Osteoblast (primary cell): Measurements from ENCODE around the gene RLF. TPM values are rescaled to one million over a fixed set of nuclear protein-coding genes. Genes with fewer than 3 reads are reported as not detected.

Experiments used
- DNase-seq: peaks from one replicate; pipeline ENCODE4 v3.0.0; 2011; ENCODE audit warnings: low spot score, mixed read lengths; ENCODE audit not compliant: insufficient read length; ENCODE audit errors: missing footprints
- H2AFZ ChIP-seq: 2 replicates; pipeline ENCODE4 v1.6.0; 2011; ENCODE audit warnings: mild to moderate bottlenecking, low read length
- H3K27ac ChIP-seq: 2 replicates; pipeline ENCODE4 v1.5.1; 2011; ENCODE audit warnings: mild to moderate bottlenecking, low read depth, low read length, moderate library complexity
- H3K27me3 ChIP-seq: 2 replicates; pipeline ENCODE4 v1.6.0; 2012; ENCODE audit warnings: mild to moderate bottlenecking, control low read depth, inconsistent platforms, low read length, moderate library complexity; ENCODE audit not compliant: insufficient read depth
- H3K36me3 ChIP-seq: 2 replicates; pipeline ENCODE4 v1.5.1; 2011; ENCODE audit warnings: mild to moderate bottlenecking, low read length, control low read depth, moderate library complexity; ENCODE audit not compliant: insufficient read depth
- H3K4me1 ChIP-seq: 2 replicates; pipeline ENCODE4 v1.5.1; 2011; ENCODE audit warnings: mild to moderate bottlenecking, low read length, control low read depth, moderate library complexity; ENCODE audit not compliant: insufficient read depth
- H3K4me2 ChIP-seq: 2 replicates; pipeline ENCODE4 v1.6.0; 2011; ENCODE audit warnings: mild to moderate bottlenecking, low read length; ENCODE audit not compliant: insufficient read depth
- H3K4me3 ChIP-seq: fragments of 200-600 bp; sonication (generic); 3 replicates; pipeline ENCODE4 v1.5.1; 2012; ENCODE audit warnings: mild to moderate bottlenecking, low read length, inconsistent platforms; ENCODE audit not compliant: insufficient read depth
- H3K79me2 ChIP-seq: 2 replicates; pipeline ENCODE4 v1.6.0; 2012; ENCODE audit warnings: mild to moderate bottlenecking, low read length, control low read depth, inconsistent platforms; ENCODE audit not compliant: insufficient read depth
- H3K9me3 ChIP-seq: 2 replicates; pipeline ENCODE4 v1.5.1; 2011; ENCODE audit warnings: low read depth, low read length, control low read depth
- H4K20me1 ChIP-seq: 2 replicates; pipeline ENCODE4 v1.6.0; 2012; ENCODE audit warnings: mild to moderate bottlenecking, low read length, control low read depth; ENCODE audit not compliant: insufficient read depth
- small RNA-seq: library from RNA; depleted of rRNA; stranded (forward); fragments of <200 nt; gene quantifications from one replicate; pipeline ENCODE3, GENCODE V24; 2012
- total RNA-seq: library from RNA; depleted of rRNA; stranded (reverse); fragments of >200 nt; gene quantifications from 2 replicates; pipeline ENCODE4 v1.2.3, GENCODE V29; 2012
- TF ChIP-seq, protein P1 (sequence below): IDR thresholded peaks from 2 replicates; pipeline ENCODE4 v1.5.1; 2011; ENCODE audit warnings: mild to moderate bottlenecking, low read depth, low read length, moderate library complexity; ENCODE audit errors: extremely low read depth

RLF gene
- total RNA-seq, 1 donor, result 29.7 TPM

DNA sequence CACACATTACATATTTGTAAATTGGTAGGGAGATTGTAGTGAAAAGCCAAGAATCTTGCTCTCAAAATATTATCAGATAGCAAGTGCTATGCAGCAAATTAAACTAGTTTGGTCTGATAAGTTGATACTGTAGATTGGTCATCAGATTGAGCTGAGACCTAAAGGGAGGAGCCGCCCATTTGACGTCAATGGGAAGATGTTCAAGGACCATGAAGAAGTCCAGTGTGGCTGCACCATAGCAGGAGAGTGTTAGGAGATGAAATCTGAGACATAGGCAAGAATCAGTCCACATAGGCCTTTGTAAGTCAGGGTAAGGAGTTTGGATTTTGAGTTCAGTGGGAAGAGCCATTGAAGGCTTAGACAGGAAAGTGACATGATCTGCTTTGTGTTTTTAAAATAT, 113.1 kb downstream of the RLF start:
- Histone ChIP-seq H3K4me2 (no peak overlapping the region), H3K27me3 (no peaks in the 10 kb centered on the region), H3K36me3 (peaks cover 57% of the 10 kb centered on the region), H3K4me3 (no peak overlapping the region), H3K9me3 (no peaks in the 10 kb centered on the region), H4K20me1 (peaks cover 7% of the 10 kb centered on the region), H3K4me1 (peaks cover 13% of the 10 kb centered on the region), H3K27ac (no peak overlapping the region), H3K79me2 (peaks cover 29% of the 10 kb centered on the region), H2AFZ (no peak overlapping the region)
- no peak for DNase-seq
- TF ChIP-seq, protein P1, sequence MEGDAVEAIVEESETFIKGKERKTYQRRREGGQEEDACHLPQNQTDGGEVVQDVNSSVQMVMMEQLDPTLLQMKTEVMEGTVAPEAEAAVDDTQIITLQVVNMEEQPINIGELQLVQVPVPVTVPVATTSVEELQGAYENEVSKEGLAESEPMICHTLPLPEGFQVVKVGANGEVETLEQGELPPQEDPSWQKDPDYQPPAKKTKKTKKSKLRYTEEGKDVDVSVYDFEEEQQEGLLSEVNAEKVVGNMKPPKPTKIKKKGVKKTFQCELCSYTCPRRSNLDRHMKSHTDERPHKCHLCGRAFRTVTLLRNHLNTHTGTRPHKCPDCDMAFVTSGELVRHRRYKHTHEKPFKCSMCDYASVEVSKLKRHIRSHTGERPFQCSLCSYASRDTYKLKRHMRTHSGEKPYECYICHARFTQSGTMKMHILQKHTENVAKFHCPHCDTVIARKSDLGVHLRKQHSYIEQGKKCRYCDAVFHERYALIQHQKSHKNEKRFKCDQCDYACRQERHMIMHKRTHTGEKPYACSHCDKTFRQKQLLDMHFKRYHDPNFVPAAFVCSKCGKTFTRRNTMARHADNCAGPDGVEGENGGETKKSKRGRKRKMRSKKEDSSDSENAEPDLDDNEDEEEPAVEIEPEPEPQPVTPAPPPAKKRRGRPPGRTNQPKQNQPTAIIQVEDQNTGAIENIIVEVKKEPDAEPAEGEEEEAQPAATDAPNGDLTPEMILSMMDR, result no peak

- no peak overlapping the region for H2AFZ ChIP-seq
- DNase-seq, result no peak
- H3K4me1 ChIP-seq, result no peaks in the 10 kb centered on the region
- TF ChIP-seq, protein P1, result no peak
- H3K27me3 ChIP-seq, result no peaks in the 10 kb centered on the region
- H4K20me1 ChIP-seq, result peaks cover 7% of the 10 kb centered on the region
- no peak overlapping the region for H3K4me2 ChIP-seq
- H3K9me3 ChIP-seq, result no peaks in the 10 kb centered on the region
- no peak overlapping the region for H3K4me3 ChIP-seq
- H3K36me3 ChIP-seq, result peaks cover 53% of the 10 kb centered on the region
- no peak overlapping the region for H3K27ac ChIP-seq
- H3K79me2 ChIP-seq, result peaks cover 29% of the 10 kb centered on the region
These were observed 114.9 kb downstream of the RLF start for GRCh38 chr1:40276122-40276521.

DNA sequence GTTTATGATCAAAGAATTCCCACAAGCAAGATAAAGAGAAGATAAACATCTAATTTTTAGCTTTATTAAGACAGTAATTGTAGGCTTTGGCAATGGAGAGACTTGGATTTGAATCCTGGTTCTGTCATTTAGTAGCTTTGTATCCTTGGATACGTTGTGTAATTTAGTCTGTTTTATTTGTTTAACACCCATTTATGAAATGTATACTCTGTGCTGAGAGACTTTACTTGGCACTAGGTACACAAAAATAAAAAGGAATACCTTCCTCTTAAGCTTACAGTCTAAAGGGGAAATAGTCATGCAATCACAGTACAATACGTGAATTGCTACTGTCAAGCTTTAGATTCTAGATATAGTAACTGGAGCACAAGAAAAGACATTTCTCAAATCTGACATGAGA, 120.7 kb downstream of the RLF start:
- no peak overlapping the region for H2AFZ ChIP-seq
- no peak overlapping the region for H3K4me2 ChIP-seq
- H3K4me3 ChIP-seq, result no peak overlapping the region
- TF ChIP-seq, protein P1, result no peak
- peaks cover 43% of the 10 kb centered on the region for H3K36me3 ChIP-seq
- no peaks in the 10 kb centered on the region for H3K27me3 ChIP-seq
- no peak overlapping the region for H3K27ac ChIP-seq
- H3K79me2 ChIP-seq, result peaks cover 12% of the 10 kb centered on the region
- no peak for DNase-seq
- H3K4me1 ChIP-seq, result no peaks in the 10 kb centered on the region
- H3K9me3 ChIP-seq, result no peaks in the 10 kb centered on the region
- H4K20me1 ChIP-seq, result peaks cover 4% of the 10 kb centered on the region

Small RNA genes lying within 50 kb of the gene (small RNA-seq; reads per million reads assigned to genes)
- gene RNU6-1237P, result not detected

Other genes with a start within 250 kb of the RLF start
- gene MFSD2A, start 206.2 kb upstream of the RLF start, total RNA-seq, result 3.5 and 3.6 TPM in 2 replicates
- gene CAP1, start 120.7 kb upstream of the RLF start, total RNA-seq, result 384 and 390 TPM in 2 replicates
- 40.9 and 43.3 TPM in 2 replicates for gene PPT1, start 64.1 kb upstream of the RLF start, total RNA-seq
- not detected in 2 replicates for gene TMCO2, start 86.5 kb downstream of the RLF start, total RNA-seq
- gene ZMPSTE24, start 96.8 kb downstream of the RLF start, total RNA-seq, result 72.4 and 77.2 TPM in 2 replicates
- gene COL9A2, start 155.9 kb downstream of the RLF start, total RNA-seq, result 0.36 and 0.88 TPM in 2 replicates
- 14.1 and 20.3 TPM in 2 replicates for gene SMAP2, start 212.3 kb downstream of the RLF start, total RNA-seq